PC-3 (cell line): Measurements from ENCODE around the gene ARHGAP19. TPM values are rescaled to one million over a fixed set of nuclear protein-coding genes. Genes with fewer than 3 reads are reported as not detected.
A peak's percentile ranks its signal among the peaks of the same experiment; 100 is the strongest.

ENCODE experiments used
- ATAC-seq: fragments of 200-7000 bp; cut with Tn5 transposase; 2 replicates; pipeline ENCODE4 v1.9.1; 2020; ENCODE audit warnings: mild to moderate bottlenecking, moderate library complexity
- BruUV-seq: library from RNA; stranded (reverse); fragments of 400-500 nt; replicated peaks from 2 replicates; lab custom pipeline; 2021; lab: Mats Ljungman, UMichigan
- CTCF ChIA-PET: fragments of 300-600 bp; sonication (Branson Sonifier 250); formaldehyde crosslinking; loops from one replicate; lab custom pipeline; 2022; ENCODE audit warnings: antibody characterized with exemption; lab: Charles Lee
- POLR2A ChIA-PET: fragments of 300-600 bp; sonication (Branson Sonifier 250); formaldehyde crosslinking; loops from one replicate; lab custom pipeline; 2022; ENCODE audit warnings: antibody characterized with exemption; ENCODE audit not compliant: unreplicated experiment; lab: Charles Lee
- DNase-seq: peaks from one replicate; pipeline ENCODE4 v3.0.0-alpha.2; 2015
- H2AFZ ChIP-seq: fragments of 300-600 bp; sonication (generic); 2 replicates; pipeline ENCODE4 v1.6.0; 2016; ENCODE audit warnings: antibody characterized with exemption, low read length
- H3F3A ChIP-seq: fragments of 300-600 bp; sonication (generic); one replicate; pipeline ENCODE4 v1.6.0; 2017; ENCODE audit warnings: antibody characterized with exemption, low read length, control low read depth, mild to moderate bottlenecking; ENCODE audit not compliant: unreplicated experiment
- H3K27ac ChIP-seq: fragments of 300-600 bp; sonication (generic); 2 replicates; pipeline ENCODE4 v1.5.1; 2016; ENCODE audit warnings: mild to moderate bottlenecking, low read length
- H3K27me3 ChIP-seq: fragments of 300-600 bp; sonication (generic); 2 replicates; pipeline ENCODE4 v1.6.1; 2016; ENCODE audit warnings: low read length, mixed read lengths
- H3K36me3 ChIP-seq: fragments of 300-600 bp; sonication (generic); 2 replicates; pipeline ENCODE4 v1.6.1; 2016; ENCODE audit warnings: low read depth, mixed run types, low read length, mixed read lengths
- H3K4me1 ChIP-seq: fragments of 300-600 bp; sonication (generic); 2 replicates; pipeline ENCODE4 v1.5.1; 2016; ENCODE audit warnings: low read length; ENCODE audit not compliant: insufficient read depth
- H3K4me2 ChIP-seq: fragments of 300-600 bp; sonication (generic); 2 replicates; pipeline ENCODE4 v1.6.0; 2016; ENCODE audit warnings: low read length
- H3K4me3 ChIP-seq: fragments of 300-600 bp; sonication (generic); 2 replicates; pipeline ENCODE4 v1.5.1; 2016; ENCODE audit warnings: mild to moderate bottlenecking, low read length, mixed read lengths
- H3K79me2 ChIP-seq: fragments of 300-600 bp; sonication (generic); 2 replicates; pipeline ENCODE4 v1.6.1; 2017; ENCODE audit warnings: low read length, mixed read lengths
- H3K9ac ChIP-seq: fragments of 300-600 bp; sonication (generic); 2 replicates; pipeline ENCODE4 v1.6.0; 2016; ENCODE audit warnings: mild to moderate bottlenecking, low read length
- H3K9me2 ChIP-seq: fragments of 300-600 bp; sonication (generic); replicated peaks from 2 replicates; pipeline ENCODE4 v1.6.1; 2016; ENCODE audit warnings: mixed run types, low read length, mixed read lengths
- H3K9me3 ChIP-seq: fragments of 300-600 bp; sonication (generic); 2 replicates; pipeline ENCODE4 v1.6.1; 2016; ENCODE audit warnings: low read length, mixed read lengths
- H4K20me1 ChIP-seq: fragments of 300-600 bp; sonication (generic); 2 replicates; pipeline ENCODE4 v1.6.1; 2016; ENCODE audit warnings: low read length, mixed read lengths
- CTCF ChIP-seq: fragments of 300-600 bp; sonication (generic); conservative IDR thresholded peaks from 2 replicates; pipeline ENCODE4 v1.5.1; 2017; ENCODE audit warnings: antibody characterized with exemption, low read depth, mild to moderate bottlenecking, low read length
- EZH2 ChIP-seq: fragments of 300-600 bp; sonication (generic); IDR thresholded peaks from one replicate; pipeline ENCODE4 v1.6.1; 2017; ENCODE audit warnings: antibody characterized with exemption, mild to moderate bottlenecking, low read length; ENCODE audit not compliant: unreplicated experiment
- EZH2phosphoT487 ChIP-seq: fragments of 300-600 bp; sonication (generic); IDR thresholded peaks from 2 replicates; pipeline ENCODE4 v1.6.1; 2018; ENCODE audit warnings: mild to moderate bottlenecking, antibody characterized with exemption, low read length, borderline replicate concordance
- intact Hi-C: fragments of 100-400 bp; cut with micrococcal nuclease; formaldehyde crosslinking; loops from 2 replicates; pipeline ENCODE4 v1.9.0; 2023
- total RNA-seq: library from RNA; depleted of rRNA; stranded (reverse); fragments of >200 nt; gene quantifications from 2 replicates; pipeline ENCODE4 v1.2.3, GENCODE V29; 2014

Gene ARHGAP19
- total RNA-seq, 1 experiment from 2014 or later = 9.8 TPM

GRCh38 chr10:97228130-97228774 is 64.2 kb downstream of the ARHGAP19 start:
- no peaks in the 10 kb centered on the region for H3K9me3 ChIP-seq
- H3K9me2 ChIP-seq = no peaks in the 10 kb centered on the region
- H3F3A ChIP-seq = no peaks in the 10 kb centered on the region
- ChIA-PET POLR2A (interaction anchor here (0.6 kb wide), 1 partner anchor 34 kb away, joined by 3 read pairs; no protein-coding TSS in a partner anchor), CTCF (no interaction called here)
- ATAC-seq (no peak), DNase-seq (no peak)
- no peak overlapping the region for H3K4me3 ChIP-seq
- H3K9ac ChIP-seq = no peak overlapping the region
- H3K27me3 ChIP-seq = no peaks in the 10 kb centered on the region
- H3K4me2 ChIP-seq = no peak overlapping the region
- H3K27ac ChIP-seq = peak overlapping the region; percentile 86; the same call in 1 of the 2 replicates
- H3K4me1 ChIP-seq = peaks cover 22% of the 10 kb centered on the region
- no peak overlapping the region for H2AFZ ChIP-seq
- no peak for TF ChIP-seq EZH2phosphoT487
- no peak for TF ChIP-seq CTCF
- no peak for TF ChIP-seq EZH2
- no TSS peak for BruUV-seq
- intact Hi-C loops = no loop called here
- no peaks in the 10 kb centered on the region for H3K36me3 ChIP-seq
- no peaks in the 10 kb centered on the region for H3K79me2 ChIP-seq
- no peaks in the 10 kb centered on the region for H4K20me1 ChIP-seq

GRCh38 chr10:97226398-97226797 is 66.0 kb downstream of the ARHGAP19 start:
- ChIA-PET POLR2A (no interaction called here), CTCF (no interaction called here)
- H3F3A ChIP-seq = no peaks in the 10 kb centered on the region
- intact Hi-C loops = no loop called here
- no peaks in the 10 kb centered on the region for H4K20me1 ChIP-seq
- TF ChIP-seq EZH2phosphoT487 (no peak), EZH2 (no peak), CTCF (no peak)
- no peaks in the 10 kb centered on the region for H3K36me3 ChIP-seq
- no peak overlapping the region for H3K9ac ChIP-seq
- DNase-seq (no peak), ATAC-seq (no peak)
- H3K27me3 ChIP-seq = no peaks in the 10 kb centered on the region
- H2AFZ ChIP-seq = no peak overlapping the region
- no peak overlapping the region for H3K27ac ChIP-seq
- H3K4me1 ChIP-seq = peaks cover 22% of the 10 kb centered on the region
- no TSS peak for BruUV-seq
- H3K9me2 ChIP-seq = no peaks in the 10 kb centered on the region
- no peak overlapping the region for H3K4me3 ChIP-seq
- H3K79me2 ChIP-seq = no peaks in the 10 kb centered on the region
- H3K4me2 ChIP-seq = no peak overlapping the region
- H3K9me3 ChIP-seq = no peaks in the 10 kb centered on the region
